Right lobe of liver (tissue), 4 donors: ENCODE measurements around the gene CLSTN2.

Experiments
- CTCF ChIP-seq, 4 donors: fragments of 200-600 bp in 3 of 4; fragments of 450-650 bp in 1 of 4; IDR thresholded peaks; one replicate each; pipeline versions ENCODE4 v1.5.1 to v1.8.0; 2016 to 2022; ENCODE audit warnings: antibody characterized with exemption in 4 of 4, mild to moderate bottlenecking in 2 of 4
- POLR2A ChIP-seq: fragments of 450-650 bp; IDR thresholded peaks from one replicate; pipeline ENCODE4 v1.6.1; 2017; ENCODE audit warnings: antibody characterized with exemption, mild to moderate bottlenecking
- donor health status: DM: no; HTN: no; CAD: no.
- donor health status: DM: no; HTN: no; CAD: no.
- donor health status: DM: no; HTN: yes; CAD: no.

- no peak for TF ChIP-seq CTCF (IDR thresholded peaks at IDR 0.05)
- TF ChIP-seq POLR2A = no peak
These were observed 76.1 kb downstream of the CLSTN2 start for GRCh38 chr3:140011086-140011485.
